ENCODE measurements around the gene TLCD4. TPM values are rescaled to one million over a fixed set of nuclear protein-coding genes. Genes with fewer than 3 reads are reported as not detected.
"Not testable (repeated sequence)": the region's sequence is repeated elsewhere in the genome, so short reads cannot be mapped to it uniquely, and the experiment has no call there.

Gene TLCD4
- total RNA-seq, 1 donor from 2014 or later, result 0.10 TPM

DNA sequence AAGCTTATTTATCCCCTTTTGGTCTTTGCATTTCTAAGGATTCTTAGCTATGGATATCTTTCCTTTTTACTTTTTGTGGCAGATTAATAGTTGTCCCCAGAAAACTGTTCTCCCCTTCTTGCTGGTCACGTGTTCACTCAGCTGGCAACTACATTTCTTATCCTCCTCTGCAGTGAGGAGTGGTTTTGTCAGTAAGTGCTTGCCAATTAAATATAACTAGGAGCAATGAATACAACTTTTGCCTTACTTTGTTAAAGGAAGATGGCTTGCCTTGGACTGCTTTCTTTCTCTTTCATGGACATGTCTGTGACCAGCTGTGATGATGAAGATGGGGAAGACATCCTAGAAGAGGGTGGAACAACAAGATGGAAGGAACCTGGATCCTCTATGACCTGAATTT, 28.9 kb upstream of the TLCD4 start:
- Mint-ChIP-seq H3K36me3 (ENCODE audit: unreplicated experiment) (peaks cover 5% of the 10 kb centered on the region), H3K4me3 (ENCODE audit: unreplicated experiment) (no peak overlapping the region), H3K27me3 (ENCODE audit: unreplicated experiment) (peaks cover 3% of the 10 kb centered on the region), H3K4me1 (ENCODE audit: low read depth, unreplicated experiment) (peaks cover 5% of the 10 kb centered on the region), H3K27ac (ENCODE audit: unreplicated experiment) (no peak overlapping the region), H3K9me3 (ENCODE audit: unreplicated experiment) (no peaks in the 10 kb centered on the region)
- DNase-seq, result no peak
- TF ChIP-seq, protein P1, sequence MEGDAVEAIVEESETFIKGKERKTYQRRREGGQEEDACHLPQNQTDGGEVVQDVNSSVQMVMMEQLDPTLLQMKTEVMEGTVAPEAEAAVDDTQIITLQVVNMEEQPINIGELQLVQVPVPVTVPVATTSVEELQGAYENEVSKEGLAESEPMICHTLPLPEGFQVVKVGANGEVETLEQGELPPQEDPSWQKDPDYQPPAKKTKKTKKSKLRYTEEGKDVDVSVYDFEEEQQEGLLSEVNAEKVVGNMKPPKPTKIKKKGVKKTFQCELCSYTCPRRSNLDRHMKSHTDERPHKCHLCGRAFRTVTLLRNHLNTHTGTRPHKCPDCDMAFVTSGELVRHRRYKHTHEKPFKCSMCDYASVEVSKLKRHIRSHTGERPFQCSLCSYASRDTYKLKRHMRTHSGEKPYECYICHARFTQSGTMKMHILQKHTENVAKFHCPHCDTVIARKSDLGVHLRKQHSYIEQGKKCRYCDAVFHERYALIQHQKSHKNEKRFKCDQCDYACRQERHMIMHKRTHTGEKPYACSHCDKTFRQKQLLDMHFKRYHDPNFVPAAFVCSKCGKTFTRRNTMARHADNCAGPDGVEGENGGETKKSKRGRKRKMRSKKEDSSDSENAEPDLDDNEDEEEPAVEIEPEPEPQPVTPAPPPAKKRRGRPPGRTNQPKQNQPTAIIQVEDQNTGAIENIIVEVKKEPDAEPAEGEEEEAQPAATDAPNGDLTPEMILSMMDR (IDR thresholded peaks at IDR 0.05; ENCODE audit: partially characterized antibody, unreplicated experiment), result no peak

DNA sequence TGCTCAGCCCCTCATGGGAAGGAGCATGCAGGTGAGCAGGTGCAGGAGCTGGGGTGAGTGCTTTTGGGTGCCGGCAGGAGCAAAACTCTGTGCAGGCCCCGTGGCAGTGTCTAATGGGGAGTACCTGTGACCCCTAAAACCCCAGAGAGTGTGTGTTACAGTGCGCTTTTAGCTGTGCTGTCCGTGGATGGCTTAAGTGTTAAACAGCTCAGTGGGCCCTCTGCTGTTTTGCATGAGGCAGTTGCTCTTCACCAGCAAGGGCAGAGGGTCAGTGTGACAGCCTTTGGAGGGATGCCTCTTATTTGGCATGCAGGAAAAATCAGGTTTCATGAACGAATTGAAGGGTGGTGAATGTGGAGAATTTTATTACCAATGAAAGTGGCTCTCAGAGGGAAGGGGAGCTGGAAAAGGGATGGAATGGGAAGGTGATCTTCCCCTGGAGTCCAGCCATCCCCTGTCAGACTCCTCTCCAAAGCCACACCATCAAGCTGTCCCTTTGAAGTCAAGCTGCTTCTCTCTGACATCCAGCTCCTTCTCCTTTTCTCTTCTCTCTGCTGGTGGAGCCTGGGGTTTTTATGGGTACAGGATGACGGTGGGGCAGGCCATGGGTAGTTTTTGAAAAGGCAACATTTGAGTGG, 27.4 kb upstream of the TLCD4 start:
- H3K27ac Mint-ChIP-seq (ENCODE audit: unreplicated experiment), result no peak overlapping the region
- H3K4me1 Mint-ChIP-seq (ENCODE audit: low read depth, unreplicated experiment), result peaks cover 5% of the 10 kb centered on the region
- H3K36me3 Mint-ChIP-seq (ENCODE audit: unreplicated experiment), result peaks cover 5% of the 10 kb centered on the region
- H3K9me3 Mint-ChIP-seq (ENCODE audit: unreplicated experiment), result no peaks in the 10 kb centered on the region
- H3K27me3 Mint-ChIP-seq (ENCODE audit: unreplicated experiment), result peaks cover 5% of the 10 kb centered on the region
- DNase-seq, result no peak
- TF ChIP-seq, protein P1 (IDR thresholded peaks at IDR 0.05; ENCODE audit: partially characterized antibody, unreplicated experiment), result no peak
- no peak overlapping the region for H3K4me3 Mint-ChIP-seq (ENCODE audit: unreplicated experiment)

DNA sequence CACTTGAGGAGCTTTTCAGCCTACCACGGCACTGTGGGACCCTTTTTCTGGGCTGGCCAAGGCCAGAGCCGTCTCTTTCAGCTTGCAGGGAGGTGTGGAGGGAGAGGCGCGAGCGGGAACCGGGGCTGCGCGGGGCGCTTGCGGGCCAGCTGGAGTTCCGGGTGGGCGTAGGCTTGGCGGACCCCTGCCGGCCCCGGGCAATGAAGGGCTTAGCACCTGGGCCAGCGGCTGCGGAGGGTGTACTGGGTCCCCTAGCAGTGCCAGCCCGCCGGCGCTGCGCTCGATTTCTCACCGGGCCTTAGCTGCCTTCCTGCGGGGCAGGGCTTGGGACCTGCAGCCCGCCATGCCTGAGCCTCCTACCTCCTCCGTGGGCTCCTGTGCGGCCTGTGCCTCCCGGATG, 25.9 kb upstream of the TLCD4 start:
- not testable (repeated sequence) for DNase-seq; H3K4me1 Mint-ChIP-seq (ENCODE audit: low read depth, unreplicated experiment); H3K4me3 Mint-ChIP-seq (ENCODE audit: unreplicated experiment); H3K27me3 Mint-ChIP-seq (ENCODE audit: unreplicated experiment); H3K27ac Mint-ChIP-seq (ENCODE audit: unreplicated experiment); H3K9me3 Mint-ChIP-seq (ENCODE audit: unreplicated experiment); H3K36me3 Mint-ChIP-seq (ENCODE audit: unreplicated experiment)

DNA sequence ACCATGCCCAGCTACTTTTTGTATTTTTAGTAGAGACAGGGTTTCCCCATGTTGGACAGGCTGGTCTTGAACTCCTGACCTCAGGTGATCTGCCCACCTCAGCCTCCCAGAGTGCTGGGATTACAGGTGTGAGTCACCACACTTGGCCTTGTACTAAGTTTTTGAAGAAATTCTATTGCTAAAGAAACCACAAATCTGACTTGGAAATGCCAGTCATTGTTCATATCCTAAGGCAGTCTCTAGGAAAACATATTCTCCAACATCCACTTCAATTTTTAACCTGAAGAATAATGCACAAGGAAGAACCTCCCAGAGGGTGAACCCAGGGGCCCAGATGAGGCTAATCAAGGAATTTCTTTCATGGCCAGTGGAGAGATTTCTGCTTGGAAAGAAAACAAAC, 24.3 kb upstream of the TLCD4 start:
- not testable (repeated sequence) for H3K27ac Mint-ChIP-seq (ENCODE audit: unreplicated experiment); H3K36me3 Mint-ChIP-seq (ENCODE audit: unreplicated experiment); H3K27me3 Mint-ChIP-seq (ENCODE audit: unreplicated experiment); H3K9me3 Mint-ChIP-seq (ENCODE audit: unreplicated experiment); H3K4me1 Mint-ChIP-seq (ENCODE audit: low read depth, unreplicated experiment); DNase-seq; H3K4me3 Mint-ChIP-seq (ENCODE audit: unreplicated experiment)

DNA sequence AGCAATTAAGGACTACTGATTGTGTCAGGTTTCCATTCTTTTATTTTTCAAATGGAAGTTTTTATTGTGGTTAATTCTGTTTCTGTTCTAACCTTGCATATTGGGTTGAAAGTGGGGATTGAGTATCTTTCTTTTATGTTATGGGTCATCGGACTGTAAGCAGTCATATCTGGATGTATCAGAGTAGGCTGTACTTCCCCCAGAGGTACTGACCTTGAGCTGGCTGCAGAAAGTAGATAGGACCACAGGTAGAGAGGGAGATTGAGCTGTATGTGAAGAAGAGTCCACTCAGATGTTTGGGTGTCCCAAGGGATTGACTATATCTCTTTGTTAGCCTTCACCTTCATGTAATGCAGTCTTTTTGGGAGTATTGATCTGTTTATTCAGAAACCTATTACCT, 23.9 kb upstream of the TLCD4 start:
- H3K36me3 Mint-ChIP-seq (ENCODE audit: unreplicated experiment), result peaks cover 5% of the 10 kb centered on the region
- no peak overlapping the region for H3K27ac Mint-ChIP-seq (ENCODE audit: unreplicated experiment)
- no peaks in the 10 kb centered on the region for H3K4me1 Mint-ChIP-seq (ENCODE audit: low read depth, unreplicated experiment)
- no peaks in the 10 kb centered on the region for H3K9me3 Mint-ChIP-seq (ENCODE audit: unreplicated experiment)
- DNase-seq, result no peak
- H3K27me3 Mint-ChIP-seq (ENCODE audit: unreplicated experiment), result peaks cover 5% of the 10 kb centered on the region
- TF ChIP-seq, protein P1 (IDR thresholded peaks at IDR 0.05; ENCODE audit: partially characterized antibody, unreplicated experiment), result no peak
- no peak overlapping the region for H3K4me3 Mint-ChIP-seq (ENCODE audit: unreplicated experiment)

DNA sequence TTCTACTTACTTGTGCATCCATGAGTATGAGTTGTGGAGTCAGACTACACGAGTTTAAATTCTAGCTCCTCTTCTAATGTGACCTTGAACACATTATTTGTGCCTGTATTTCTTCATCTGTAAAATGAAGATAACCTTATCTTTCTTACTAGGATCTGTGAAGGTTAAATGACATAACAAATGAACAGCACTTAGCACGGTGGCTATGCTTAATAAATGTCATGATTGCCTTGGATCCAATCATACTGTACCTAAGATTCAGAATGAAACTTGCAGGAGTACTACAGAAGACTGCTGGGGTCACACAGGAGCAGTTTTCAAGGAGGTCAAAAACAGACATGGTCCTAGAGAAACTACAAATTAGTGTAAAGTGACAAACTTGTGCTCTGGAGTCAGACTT, 22.2 kb upstream of the TLCD4 start:
- TF ChIP-seq, protein P1 (IDR thresholded peaks at IDR 0.05; ENCODE audit: partially characterized antibody, unreplicated experiment), result no peak
- H3K4me1 Mint-ChIP-seq (ENCODE audit: low read depth, unreplicated experiment), result no peaks in the 10 kb centered on the region
- no peak overlapping the region for H3K4me3 Mint-ChIP-seq (ENCODE audit: unreplicated experiment)
- no peak overlapping the region for H3K27ac Mint-ChIP-seq (ENCODE audit: unreplicated experiment)
- DNase-seq, result no peak
- H3K9me3 Mint-ChIP-seq (ENCODE audit: unreplicated experiment), result no peaks in the 10 kb centered on the region
- H3K27me3 Mint-ChIP-seq (ENCODE audit: unreplicated experiment), result peaks cover 3% of the 10 kb centered on the region
- peaks cover 5% of the 10 kb centered on the region for H3K36me3 Mint-ChIP-seq (ENCODE audit: unreplicated experiment)

All from glutamatergic neuron (in vitro differentiated cells).